Amniotic stem cell (primary cell): ENCODE results near the gene AIDA.
A peak's percentile ranks its signal among the peaks of the same experiment; 100 is the strongest.
"Not testable (repeated sequence)": the region's sequence is repeated elsewhere in the genome, so short reads cannot be mapped to it uniquely, and the experiment has no call there.

Experiments used
- DNase-seq: peaks from one replicate; lab custom pipeline; 2025; lab: John Stamatoyannopoulos, UW

The AIDA gene, protein sequence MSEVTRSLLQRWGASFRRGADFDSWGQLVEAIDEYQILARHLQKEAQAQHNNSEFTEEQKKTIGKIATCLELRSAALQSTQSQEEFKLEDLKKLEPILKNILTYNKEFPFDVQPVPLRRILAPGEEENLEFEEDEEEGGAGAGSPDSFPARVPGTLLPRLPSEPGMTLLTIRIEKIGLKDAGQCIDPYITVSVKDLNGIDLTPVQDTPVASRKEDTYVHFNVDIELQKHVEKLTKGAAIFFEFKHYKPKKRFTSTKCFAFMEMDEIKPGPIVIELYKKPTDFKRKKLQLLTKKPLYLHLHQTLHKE

DNA sequence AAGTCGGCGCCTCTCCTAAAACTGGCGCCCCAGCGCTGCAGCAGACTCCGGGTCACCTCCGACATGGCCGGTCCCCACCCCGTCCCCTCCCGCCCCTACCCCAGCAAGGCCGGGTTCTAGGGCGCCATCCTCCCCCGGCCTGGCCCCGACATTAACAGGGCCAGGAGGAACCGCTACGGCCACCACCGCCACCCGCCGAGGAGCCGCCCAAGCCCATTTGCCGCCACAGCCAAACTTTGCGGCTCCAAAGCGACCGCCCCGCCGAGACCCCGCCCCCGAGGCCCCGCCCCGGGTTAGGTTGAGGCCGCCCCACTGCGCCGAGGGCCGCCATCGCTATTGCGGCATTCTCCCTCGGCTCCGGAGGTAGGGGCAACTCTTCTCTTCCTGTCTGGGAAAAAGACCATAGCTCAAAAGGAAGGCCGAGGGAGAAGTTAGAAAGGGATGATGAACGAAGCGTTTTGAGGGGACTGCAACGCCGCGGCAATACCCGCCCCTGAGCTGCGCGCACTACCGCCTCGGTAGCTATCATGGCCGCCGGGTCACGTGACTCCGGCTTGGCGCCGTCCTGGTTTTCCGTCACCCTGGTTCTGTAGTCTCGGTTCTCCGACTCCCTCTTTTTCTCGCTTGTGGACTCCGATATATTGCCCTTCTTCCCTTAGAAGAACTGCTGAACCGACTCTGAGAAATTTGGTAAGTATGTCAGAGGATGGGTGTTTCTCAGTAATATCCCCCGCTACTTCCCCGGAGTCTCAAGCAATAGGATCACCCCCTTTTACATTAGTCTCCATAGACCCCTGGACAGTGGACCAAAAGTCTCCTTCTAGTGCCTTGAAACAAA, at the start of gene AIDA, which contains the start of gene BROX:
Gene AIDA, minus strand, starts transcription at position 239 of the 838 bp plus-strand sequence. Its CDS starts 174 bp downstream, at position 65.
Gene BROX, plus strand, starts transcription at position 312 of the 838 bp plus-strand sequence. CDS start 3,136 bp downstream, outside the sequence.
- peak; percentile 65 for DNase-seq

DNA sequence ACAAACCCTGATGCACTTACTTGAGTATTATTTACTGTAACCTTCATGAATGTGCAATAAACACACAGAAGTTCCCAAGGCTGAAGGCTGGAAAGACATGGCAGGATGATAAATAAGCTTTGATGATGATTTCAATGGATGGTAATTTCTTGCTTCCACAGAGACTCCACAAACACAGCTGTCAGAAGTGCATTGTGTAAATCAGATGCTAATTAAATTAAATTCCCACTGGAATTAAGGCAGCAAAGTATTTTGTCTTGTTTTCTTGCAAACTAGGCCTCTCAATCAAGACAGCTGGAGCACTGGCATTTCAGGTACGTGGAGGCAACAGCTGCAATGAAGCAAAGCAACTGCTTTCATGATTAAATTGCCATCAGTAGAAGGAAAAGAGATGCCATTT, 48.8 kb upstream of the AIDA start:
- no peak for DNase-seq

DNA sequence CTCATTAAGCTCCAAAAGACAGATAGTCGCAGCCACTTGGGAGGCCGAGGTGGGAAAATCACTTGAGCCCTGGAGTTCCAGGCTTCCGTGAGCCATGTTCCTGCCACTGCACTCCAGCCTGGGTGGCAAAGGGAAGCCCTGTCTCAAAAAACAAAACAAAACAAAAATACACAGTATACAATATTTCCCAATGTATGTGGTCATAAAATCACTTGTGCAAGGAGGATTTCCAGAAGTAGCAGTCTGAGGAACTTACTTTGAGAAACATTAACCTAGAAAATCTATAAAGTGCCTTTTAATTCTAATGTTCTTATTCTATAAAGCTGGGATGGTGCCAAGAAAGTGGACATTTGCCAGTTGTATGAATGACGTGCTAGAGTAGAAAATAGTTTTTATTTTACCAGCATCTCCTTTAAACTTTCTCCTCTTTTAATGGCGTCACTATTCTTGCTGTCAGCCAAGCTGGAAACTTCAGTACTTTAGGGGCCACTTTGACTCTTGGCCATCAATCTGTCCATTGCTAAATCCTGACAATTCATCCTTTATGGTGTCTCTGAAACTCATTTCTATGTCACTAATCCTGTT, 47.3 kb upstream of the AIDA start:
- no peak for DNase-seq

DNA sequence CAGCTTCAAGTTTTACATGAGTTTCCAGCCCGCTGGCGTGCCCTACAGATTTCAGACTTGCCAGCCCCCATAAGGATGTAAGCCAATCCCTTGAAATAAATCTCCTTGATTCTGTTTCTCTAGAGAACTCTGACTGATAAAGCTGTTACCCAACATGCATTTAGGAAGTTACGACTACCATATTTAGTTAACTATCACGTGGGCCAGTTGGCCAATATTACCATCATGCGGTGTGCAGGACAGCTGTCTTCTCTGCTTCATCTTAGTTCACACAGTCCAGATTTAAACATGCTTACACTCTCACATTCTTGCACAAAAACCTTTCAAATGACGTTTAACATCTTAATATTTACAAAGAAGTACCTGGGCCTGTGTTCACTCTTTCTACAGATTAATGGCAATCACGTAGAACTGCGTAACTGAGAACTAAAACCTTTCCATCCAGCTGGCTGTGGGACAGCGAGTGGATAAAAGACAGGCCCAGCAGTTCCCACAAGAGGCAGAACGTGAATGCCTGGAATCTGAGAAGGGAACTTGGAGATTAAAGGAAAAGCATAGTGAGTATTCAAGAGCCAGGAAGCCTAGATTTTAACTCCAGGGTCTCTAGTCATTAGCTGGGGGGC, 45.5 kb upstream of the AIDA start:
- no peak for DNase-seq

DNA sequence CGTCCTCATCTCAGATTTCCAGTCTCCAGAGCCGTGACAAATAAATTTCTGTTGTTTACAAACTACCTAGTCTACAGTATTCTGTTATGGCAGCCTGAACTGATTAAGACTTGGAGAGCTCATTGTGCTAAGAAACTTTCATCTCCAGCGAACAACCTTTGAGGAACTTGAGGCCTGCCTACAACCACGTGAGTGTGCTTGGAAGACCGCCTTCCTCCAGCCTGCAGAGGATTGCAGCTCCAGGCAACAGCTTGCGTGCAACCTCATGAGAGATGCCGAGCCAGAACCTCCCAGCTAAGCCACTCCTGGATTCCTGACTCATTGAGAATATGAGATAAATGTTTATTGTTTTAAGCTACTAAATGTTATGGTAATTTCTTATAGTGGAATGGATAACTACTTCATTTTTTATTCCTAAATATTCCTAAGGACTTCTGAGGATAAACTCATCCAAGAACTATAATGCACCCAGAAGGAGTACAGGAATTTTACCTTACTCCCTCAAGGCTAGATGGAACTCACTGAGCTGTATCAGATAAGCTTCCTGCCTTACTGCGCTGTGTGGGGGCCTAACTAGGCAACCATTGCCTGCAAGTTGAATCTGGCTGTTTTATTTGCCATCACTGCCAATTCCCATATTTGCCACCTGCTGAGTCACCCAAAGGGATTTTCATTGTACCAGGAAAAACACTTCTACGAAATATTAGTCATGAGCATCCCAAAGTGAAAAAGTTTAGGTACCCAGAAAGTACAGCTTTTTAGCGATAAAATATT, 42.3 kb upstream of the AIDA start:
- DNase-seq, result peak; percentile 94

DNA sequence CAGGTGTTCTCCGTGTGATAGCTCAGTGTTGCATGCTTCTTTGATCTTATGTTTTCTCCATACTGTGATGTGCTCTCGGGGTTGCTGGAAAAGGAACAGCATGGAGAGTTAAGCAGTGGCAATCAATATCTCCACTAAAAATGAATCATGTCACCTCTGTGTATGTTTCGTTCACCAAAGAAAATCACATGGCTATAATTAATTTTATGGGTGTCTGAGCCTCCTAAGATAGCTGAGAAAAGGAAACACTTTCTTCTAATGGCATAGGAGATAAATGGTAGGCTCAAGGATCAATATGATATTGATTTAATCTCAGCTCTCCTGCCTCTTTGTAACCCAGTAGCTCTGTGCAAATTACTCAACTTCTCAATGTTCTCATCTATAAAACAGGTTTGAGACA, 39.0 kb upstream of the AIDA start:
- no peak for DNase-seq

DNA sequence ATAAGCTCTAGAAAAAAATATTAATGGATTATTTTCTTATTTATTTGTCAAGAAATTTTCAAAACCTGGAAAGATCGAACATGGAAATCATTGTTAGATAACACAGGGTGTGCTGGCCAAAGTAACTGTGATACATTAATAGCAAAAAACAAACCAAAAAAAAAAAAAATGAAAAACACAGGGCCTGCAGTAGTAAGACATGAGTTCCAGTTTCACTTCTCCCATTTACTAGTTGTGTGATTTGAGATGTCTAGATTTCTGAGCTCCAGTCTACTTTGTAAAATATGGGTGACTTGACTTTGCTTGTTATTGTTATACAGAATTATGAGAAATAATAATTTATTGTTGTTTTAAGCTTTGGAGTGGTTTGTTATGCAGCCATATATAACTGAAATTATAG, 38.4 kb upstream of the AIDA start:
- no peak for DNase-seq

DNA sequence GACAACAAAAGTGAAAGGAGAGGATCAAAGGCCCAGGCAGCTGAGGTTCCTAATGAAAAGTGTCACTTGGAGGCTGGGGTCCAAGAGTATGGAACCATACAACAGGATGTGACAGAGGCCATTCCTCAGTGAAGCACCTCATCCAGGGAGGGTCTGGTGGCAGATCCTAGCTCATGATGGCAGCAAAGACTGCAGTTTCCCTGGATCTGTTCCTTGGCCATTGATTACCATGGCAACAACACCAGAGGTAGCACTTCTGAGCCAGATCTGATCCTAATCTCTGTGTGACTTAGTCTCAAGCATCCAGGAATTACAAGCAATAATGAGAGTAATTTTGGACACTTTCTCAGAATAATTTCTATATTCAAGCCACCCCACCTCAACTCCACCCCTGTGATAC, 37.6 kb upstream of the AIDA start:
- no peak for DNase-seq

DNA sequence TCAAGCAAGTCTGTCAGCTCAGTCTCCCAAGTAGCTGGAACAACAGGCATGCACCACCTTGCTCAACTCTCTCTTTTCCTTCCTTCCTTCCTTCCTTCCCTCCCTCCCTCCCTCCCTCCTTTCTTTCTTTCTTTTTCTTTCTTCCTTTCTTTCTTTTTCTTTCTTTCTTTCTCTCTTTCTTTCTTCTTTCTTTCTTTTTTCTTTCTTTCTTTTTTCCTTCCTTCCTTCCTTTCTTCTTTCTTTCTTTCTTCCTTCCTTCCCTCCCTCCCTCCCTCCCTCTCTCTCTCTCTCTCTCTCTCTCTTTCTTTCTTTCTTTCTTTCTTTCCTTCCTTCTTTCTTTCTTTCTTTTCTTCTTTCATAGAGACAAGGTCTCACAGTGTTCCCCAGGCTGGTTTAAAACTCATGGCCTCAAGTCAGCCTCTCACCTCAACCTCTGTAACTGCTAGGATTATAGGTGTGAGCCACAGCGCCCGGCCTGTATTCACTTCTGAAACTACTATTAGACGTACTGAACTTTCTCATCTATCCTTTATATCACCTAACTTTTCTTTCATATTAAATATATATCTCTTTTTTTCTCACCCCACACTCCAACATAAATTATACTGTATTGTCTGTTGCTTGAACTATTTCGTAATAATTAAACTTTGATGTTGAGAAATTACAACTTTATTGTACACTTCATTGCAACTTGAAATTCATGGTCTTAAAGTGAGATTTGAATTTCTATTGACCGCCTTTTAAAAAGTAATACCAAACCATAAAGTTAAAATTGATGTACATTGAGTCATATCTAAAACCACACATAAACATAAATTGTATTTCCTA, 29.6 kb upstream of the AIDA start:
- DNase-seq, result not testable (repeated sequence)

DNA sequence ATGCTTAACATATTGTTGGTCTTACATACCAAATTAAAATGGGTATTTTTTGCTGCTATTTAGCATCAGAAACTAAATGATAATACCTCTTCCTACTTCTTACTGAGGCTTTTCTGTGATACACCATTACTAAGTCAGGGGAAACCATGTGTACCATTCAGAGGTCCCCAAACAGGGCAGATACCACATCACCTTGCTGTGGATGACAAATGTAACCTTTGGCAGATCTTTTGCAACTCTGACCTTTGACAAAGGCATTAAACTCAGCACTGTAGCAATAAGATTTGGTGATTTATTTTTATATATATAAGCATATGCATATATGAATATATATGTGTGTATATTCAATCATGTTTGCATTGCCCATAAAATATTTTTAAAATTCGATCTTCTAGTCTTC, 27.6 kb upstream of the AIDA start:
- no peak for DNase-seq

DNA sequence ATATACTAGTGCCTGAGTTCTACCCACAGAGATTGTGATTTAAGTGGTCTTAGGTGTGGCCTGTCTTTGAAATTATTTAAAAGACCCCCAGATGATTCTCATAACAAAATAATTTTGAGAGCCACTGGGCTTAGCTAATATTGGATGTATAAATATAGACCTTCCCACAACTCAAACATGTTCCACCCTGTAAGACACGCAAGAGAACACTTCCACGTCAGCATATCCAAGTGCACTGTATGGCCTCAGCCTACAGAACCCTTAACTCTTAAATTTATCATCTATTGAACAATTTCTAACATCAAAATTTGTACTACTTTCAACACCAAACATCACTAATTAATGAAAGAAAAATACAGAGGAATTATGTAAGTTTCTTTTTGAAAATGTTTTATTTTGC, 27.2 kb upstream of the AIDA start:
- no peak for DNase-seq

DNA sequence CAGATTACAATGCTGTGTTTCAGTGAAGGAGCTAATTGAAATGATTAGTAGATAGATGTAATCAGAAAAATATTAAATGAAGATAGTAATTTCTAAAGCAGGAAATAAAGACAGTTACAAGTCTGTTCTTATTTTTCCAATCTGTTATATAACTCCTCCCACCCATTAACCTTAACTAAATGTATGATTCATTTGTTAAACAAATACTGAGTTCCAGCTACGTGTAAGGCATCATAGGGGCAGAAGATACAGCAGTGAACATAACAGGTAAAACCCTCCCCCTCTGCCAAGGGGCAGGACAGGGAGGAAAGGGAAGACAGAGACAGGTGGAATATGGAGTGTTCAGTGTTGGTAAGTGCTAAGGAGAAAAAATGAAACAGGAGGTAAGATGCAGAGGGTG, 24.7 kb upstream of the AIDA start, which contains the start of gene FAM177B:
Gene FAM177B, plus strand, starts transcription at position 231 of the 400 bp plus-strand sequence. CDS start 9,344 bp downstream, outside the sequence.
- no peak for DNase-seq

DNA sequence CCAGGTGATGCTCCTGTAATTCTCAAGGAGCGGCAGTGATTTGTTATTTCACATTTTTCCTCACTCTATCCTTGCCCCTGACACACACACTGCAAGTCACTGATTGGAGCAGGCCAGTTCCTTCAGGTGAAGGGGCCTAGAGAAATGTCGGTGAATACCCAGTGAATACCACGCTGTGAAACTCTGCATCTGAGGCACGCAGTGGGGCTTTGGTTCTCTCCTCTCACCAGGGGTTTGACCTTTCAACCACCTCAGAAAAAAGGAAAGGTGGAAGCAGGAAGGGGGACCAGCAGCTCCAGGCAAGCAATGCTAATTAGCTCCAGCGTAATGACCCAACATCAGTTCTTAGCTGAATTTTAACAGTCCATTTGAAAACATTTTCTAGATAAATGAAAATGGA, 24.2 kb upstream of the AIDA start:
- no peak for DNase-seq

DNA sequence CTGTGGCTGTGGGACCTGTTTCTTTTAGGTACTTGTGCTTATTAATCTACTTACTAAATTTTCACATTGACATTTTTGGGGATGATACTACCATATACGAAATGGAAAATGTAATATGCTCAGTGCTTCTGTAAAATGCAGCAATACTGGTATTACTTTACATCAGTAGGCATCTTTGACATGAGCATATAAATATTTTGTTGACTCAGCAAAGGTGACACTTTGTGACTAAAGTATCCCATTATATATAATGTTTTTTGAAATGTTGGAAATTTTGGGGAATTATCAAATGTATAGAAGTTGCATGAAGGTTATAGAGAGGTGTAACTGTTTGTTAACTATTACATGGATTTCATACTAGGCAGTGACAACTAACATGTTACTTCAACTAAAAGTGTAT, 22.4 kb upstream of the AIDA start:
- DNase-seq, result no peak

DNA sequence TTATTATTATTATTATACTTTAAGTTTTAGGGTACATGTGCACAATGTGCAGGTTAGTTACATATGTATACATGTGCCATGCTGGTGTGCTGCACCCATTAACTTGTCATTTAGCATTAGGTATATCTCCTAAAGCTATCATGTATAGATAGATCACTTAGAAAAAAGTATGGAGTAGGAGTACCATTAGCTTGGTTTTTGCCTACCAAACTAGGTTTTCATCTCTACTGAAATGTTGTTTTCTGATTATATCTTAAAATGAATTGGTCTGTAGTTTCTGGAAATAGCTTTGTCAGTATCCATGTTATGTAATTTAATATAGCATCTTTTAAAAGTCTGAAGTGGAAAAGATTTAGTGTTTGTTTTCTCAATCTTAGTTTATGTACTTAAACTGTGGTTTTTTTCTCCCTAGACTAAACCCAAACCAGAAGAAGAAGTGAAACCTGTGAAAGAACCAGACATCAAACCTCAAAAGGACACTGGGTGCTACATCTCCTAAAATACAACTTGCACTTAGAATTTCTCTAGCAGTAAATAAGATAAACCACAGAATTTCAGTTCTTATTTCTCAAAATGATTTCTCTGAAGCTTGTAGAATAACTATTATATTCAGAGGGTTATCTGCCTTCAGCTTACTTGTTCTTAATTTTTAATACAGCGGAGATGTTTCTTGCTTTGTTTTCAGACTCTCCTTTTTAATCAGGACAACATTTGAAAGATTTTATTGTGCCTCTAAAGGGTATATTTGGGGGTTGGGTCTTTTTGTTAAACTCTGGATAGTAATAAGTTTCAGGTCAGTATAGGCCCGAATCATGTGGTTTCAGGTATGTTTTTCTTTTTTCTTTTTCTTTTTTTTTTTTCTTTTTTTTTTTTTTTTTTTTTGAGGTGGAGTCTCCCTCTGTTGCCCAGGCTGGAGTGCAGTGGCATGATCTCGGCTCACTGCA, 20.2 kb upstream of the AIDA start:
- DNase-seq, result no peak

DNA sequence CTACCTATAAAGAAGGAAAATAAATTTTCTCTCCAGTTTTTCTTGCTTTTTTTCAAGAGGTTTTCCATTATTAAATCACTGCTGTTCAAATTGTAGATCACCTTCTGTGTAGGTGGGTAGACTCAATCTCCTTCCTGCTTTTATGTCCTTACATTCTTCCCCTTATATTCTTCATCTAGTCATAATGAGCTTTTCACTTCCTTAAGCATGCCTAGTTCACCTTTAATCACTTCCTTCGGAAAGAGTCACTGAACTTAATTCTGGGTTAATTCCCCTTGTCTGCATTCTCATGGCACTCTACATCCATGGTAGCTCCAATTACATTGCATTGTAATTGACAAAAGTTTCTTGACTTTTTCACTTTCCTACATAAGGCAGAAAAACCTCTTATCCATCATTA, 18.6 kb upstream of the AIDA start:
- no peak for DNase-seq

DNA sequence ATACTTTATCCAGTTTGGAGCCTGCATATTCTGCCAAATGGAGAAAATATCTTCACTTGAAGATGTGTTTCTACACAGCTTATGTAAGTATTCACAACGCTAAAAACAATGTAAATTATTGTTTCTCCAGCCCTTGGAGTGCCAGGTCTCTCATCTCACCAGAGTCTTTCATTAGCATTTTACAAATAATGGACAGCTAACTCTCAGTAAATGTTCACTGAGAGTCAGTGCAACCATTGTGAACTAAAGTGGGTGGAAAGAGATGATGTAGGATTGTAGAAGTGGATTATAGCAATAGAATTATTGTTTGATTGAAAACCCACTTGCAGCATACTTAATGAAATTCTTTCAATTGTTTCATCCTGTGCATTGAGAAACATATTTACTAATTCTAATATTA, 16.5 kb upstream of the AIDA start:
- no peak for DNase-seq

DNA sequence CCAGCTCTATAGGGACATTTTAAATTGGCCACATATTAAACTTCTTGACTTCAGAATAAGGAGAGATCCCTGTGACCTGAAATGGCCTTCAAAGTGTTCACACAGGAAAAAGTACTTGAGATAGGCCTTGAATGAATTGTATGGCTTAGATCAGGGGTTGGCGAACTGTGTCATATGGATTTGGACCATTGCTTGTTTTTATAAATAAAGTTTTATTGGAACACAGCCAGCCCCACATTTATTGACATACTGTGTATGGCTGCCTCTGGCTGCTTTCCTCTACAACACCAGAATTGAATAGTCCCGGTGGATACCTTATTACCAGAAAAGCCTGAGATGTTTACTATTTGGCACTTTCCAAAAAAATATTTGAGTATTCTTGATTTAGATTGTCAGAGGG, 4.1 kb upstream of the AIDA start:
- no peak for DNase-seq
